Neuronal stem cell (in vitro differentiated cells): ENCODE results near the gene TPO.

Source experiments
- DNase-seq: peaks from one replicate; pipeline ENCODE4 v3.0.0-alpha.2; 2013; ENCODE audit warnings: low spot score
- H2AFZ ChIP-seq: one replicate; pipeline ENCODE4 v1.6.1; 2013; ENCODE audit warnings: mild to moderate bottlenecking, low read length, inconsistent platforms
- H2AK5ac ChIP-seq: 2 replicates; pipeline ENCODE4 v1.6.1; 2013; ENCODE audit warnings: low read depth, mild to moderate bottlenecking, inconsistent platforms, low read length, moderate library complexity, mixed read lengths
- H2BK120ac ChIP-seq: 2 replicates; pipeline ENCODE4 v1.6.1; 2013; ENCODE audit warnings: low read depth, mild to moderate bottlenecking, inconsistent platforms, low read length, moderate library complexity, mixed read lengths
- H2BK12ac ChIP-seq: one replicate; pipeline ENCODE4 v1.6.1; 2013; ENCODE audit warnings: low read length, inconsistent platforms
- H2BK15ac ChIP-seq: 2 replicates; pipeline ENCODE4 v1.6.1; 2013; ENCODE audit warnings: mild to moderate bottlenecking, low read length, inconsistent platforms, mixed read lengths
- H2BK5ac ChIP-seq: one replicate; pipeline ENCODE4 v1.6.1; 2013; ENCODE audit warnings: inconsistent platforms, mild to moderate bottlenecking, low read length, moderate library complexity
- H3K14ac ChIP-seq: one replicate; pipeline ENCODE4 v1.6.1; 2013; ENCODE audit warnings: low read length, inconsistent platforms
- H3K18ac ChIP-seq: 2 replicates; pipeline ENCODE4 v1.6.1; 2013; ENCODE audit warnings: low read length, inconsistent platforms
- H3K23ac ChIP-seq: 2 replicates; pipeline ENCODE4 v1.6.1; 2013; ENCODE audit warnings: low read depth, mild to moderate bottlenecking, mixed read lengths, low read length, inconsistent platforms; ENCODE audit not compliant: poor library complexity
- H3K27ac ChIP-seq: replicated peaks from 3 replicates; pipeline ENCODE4 v1.5.1; 2013; ENCODE audit warnings: low read length, inconsistent platforms
- H3K27me3 ChIP-seq, 3 experiments: 2 replicates each; pipeline ENCODE4 v1.6.1; 2013; ENCODE audit warnings: low read length in 3 of 3, mild to moderate bottlenecking in 2 of 3, inconsistent platforms in 1 of 3, low read depth in 1 of 3, mixed read lengths in 1 of 3, moderate library complexity in 1 of 3; ENCODE audit not compliant: control insufficient read depth in 3 of 3, insufficient read depth in 3 of 3
- H3K36me3 ChIP-seq, 2 donors: replicated peaks in 1 of 2; 2 replicates each; pipeline ENCODE4 v1.6.1; 2013; ENCODE audit warnings: low read length in 2 of 2; ENCODE audit not compliant: control insufficient read depth in 2 of 2, insufficient read depth in 2 of 2
- H3K4ac ChIP-seq: 2 replicates; pipeline ENCODE4 v1.6.1; 2013; ENCODE audit warnings: inconsistent platforms, mild to moderate bottlenecking, low read length, moderate library complexity
- H3K4me1 ChIP-seq, 2 donors: 1 replicate in 1 of 2; 2 replicates in 1 of 2; pipeline ENCODE4 v1.6.1; 2013; ENCODE audit warnings: low read length in 2 of 2, low read depth in 1 of 2; ENCODE audit not compliant: control insufficient read depth in 2 of 2, insufficient read depth in 1 of 2
- H3K4me2 ChIP-seq: one replicate; pipeline ENCODE4 v1.6.1; 2013; ENCODE audit warnings: mild to moderate bottlenecking, low read length, inconsistent platforms; ENCODE audit not compliant: insufficient read depth, poor library complexity, severe bottlenecking
- H3K4me3 ChIP-seq, 2 donors: 2 replicates each; pipeline ENCODE4 v1.5.1; 2013; ENCODE audit warnings: low read length in 2 of 2, mild to moderate bottlenecking in 2 of 2, inconsistent platforms in 1 of 2, moderate library complexity in 1 of 2
- H3K79me1 ChIP-seq: one replicate; pipeline ENCODE4 v1.6.1; 2013; ENCODE audit warnings: low read depth, mild to moderate bottlenecking, inconsistent platforms, low read length, moderate library complexity
- H3K9ac ChIP-seq: one replicate; pipeline ENCODE4 v1.6.1; 2013; ENCODE audit warnings: mild to moderate bottlenecking, low read depth, low read length, inconsistent platforms; ENCODE audit not compliant: poor library complexity
- H3K9me3 ChIP-seq, 2 donors: replicated peaks in 1 of 2; 2 replicates each; pipeline versions ENCODE3 to v1.6.1; 2013; ENCODE audit warnings: low read length in 2 of 2, mild to moderate bottlenecking in 2 of 2, inconsistent platforms in 1 of 2, low read depth in 1 of 2, mixed read lengths in 1 of 2, moderate library complexity in 1 of 2; ENCODE audit not compliant: control insufficient read depth in 2 of 2, insufficient read depth in 1 of 2
- H4K8ac ChIP-seq: one replicate; pipeline ENCODE4 v1.6.1; 2013; ENCODE audit warnings: low read depth, mild to moderate bottlenecking, inconsistent platforms, low read length, moderate library complexity
- H4K91ac ChIP-seq: one replicate; pipeline ENCODE4 v1.6.1; 2013; ENCODE audit warnings: low read length, low read depth, mild to moderate bottlenecking, inconsistent platforms; ENCODE audit not compliant: poor library complexity
- WGBS, 2 donors: extraction: QIAGEN DNeasy Blood & Tissue Kit; methylation state at CpG; one replicate each; pipeline ENCODE4 v1.1.7; 2013; ENCODE audit warnings: missing lambda C conversion rate in 2 of 2, mixed read lengths in 1 of 2; ENCODE audit not compliant: insufficient read length in 2 of 2, insufficient replicate concordance in 1 of 2; ENCODE audit errors: extremely low coverage in 2 of 2; 5-methylcytosine and 5-hydroxymethylcytosine counted together

The TPO gene

DNA sequence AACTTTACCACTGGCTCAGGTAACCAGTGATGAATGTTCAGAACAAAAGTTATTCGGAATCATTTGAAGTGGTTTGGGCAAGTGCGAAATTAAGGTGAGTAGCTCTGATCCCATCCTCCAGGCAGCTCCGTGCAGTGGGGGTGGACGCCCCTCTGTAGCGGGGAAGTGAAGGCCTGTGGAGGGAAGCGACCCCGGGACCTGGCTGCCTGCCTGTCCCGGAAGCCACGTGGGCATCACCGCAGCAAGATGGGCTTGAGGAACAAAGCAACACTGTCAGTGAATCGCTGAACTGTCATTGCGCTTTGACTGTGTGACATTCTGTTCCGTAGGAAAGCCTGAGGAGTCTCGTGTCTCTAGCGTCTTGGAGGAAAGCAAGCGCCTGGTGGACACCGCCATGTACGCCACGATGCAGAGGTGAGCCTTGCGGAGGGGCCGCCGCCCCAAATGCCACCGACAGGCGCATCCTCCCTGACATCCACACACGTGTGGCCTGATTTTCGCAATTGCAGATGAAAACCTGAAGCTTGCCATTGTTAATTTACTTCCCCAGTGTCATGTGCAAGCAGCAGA, 9.5 kb downstream of the TPO start:
- Histone ChIP-seq H2BK12ac (no peak overlapping the region), H3K14ac (peak overlapping the region; percentile 49), H3K79me1 (no peaks in the 10 kb centered on the region), H2AK5ac (no peak overlapping the region), H3K4me3 (no peak overlapping the region), H2BK120ac (no peak overlapping the region), H3K9me3 (no peaks in the 10 kb centered on the region), H2BK15ac (no peak overlapping the region), H3K18ac (peak overlapping the region; percentile 49), H3K27me3 (no peaks in the 10 kb centered on the region), H3K36me3 (no peaks in the 10 kb centered on the region), H3K27ac (no peak overlapping the region), H2AFZ (no peak overlapping the region), H3K4me2 (no peak overlapping the region), H2BK5ac (no peak overlapping the region), H3K4ac (no peak overlapping the region), H3K9ac (no peak overlapping the region), H4K91ac (no peak overlapping the region), H3K4me1 (peaks cover 0 to 2% of the 10 kb centered on the region in 2 donors), H4K8ac (no peak overlapping the region), H3K23ac (no peak overlapping the region)
- WGBS, 2 donors, result no CpG with 5 or more reads among the region's 26 CpGs
- DNase-seq, result no peak

DNA sequence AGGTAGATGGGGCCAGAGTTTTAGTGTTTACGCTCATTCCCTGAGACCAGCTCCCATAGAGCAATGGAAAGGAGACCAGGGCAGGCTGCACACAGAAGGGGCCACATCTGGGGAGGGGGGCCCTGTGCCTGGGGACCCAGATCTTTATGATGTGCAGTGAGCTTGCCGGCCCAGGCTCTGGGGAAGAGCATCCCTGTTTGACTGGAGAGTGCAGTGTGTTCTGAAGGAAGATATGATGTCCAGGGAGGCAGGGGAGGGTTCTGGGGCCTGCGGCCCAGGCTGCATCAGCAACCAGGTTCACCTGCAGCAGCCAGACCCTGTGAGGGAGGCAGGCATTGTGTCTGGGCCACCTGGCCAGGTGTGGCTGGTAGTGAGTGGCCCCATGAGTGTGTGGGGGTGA, 13.8 kb downstream of the TPO start:
- Histone ChIP-seq H3K79me1 (no peaks in the 10 kb centered on the region), H3K36me3 (no peaks in the 10 kb centered on the region), H3K23ac (no peak overlapping the region), H3K4me3 (peak overlapping the region in 1 of 2 donors; percentile 21), H2BK5ac (no peak overlapping the region), H3K4ac (no peak overlapping the region), H3K9ac (no peak overlapping the region), H2BK120ac (no peak overlapping the region), H3K4me1 (no peaks in the 10 kb centered on the region), H3K27ac (no peak overlapping the region), H3K14ac (no peak overlapping the region), H2AFZ (no peak overlapping the region), H2BK15ac (no peak overlapping the region), H3K9me3 (no peaks in the 10 kb centered on the region), H4K91ac (no peak overlapping the region), H4K8ac (no peak overlapping the region), H2BK12ac (no peak overlapping the region), H3K4me2 (no peak overlapping the region), H3K18ac (no peak overlapping the region), H3K27me3 (no peaks in the 10 kb centered on the region), H2AK5ac (no peak overlapping the region)
- no CpG with 5 or more reads among the region's 3 CpGs for WGBS, 2 donors
- no peak for DNase-seq

- no peak overlapping the region for H3K9ac ChIP-seq
- no peak overlapping the region for H2BK120ac ChIP-seq
- no peak overlapping the region for H3K4me2 ChIP-seq
- no peak for DNase-seq
- H3K36me3 ChIP-seq, result no peaks in the 10 kb centered on the region
- no peak overlapping the region for H3K18ac ChIP-seq
- H3K79me1 ChIP-seq, result no peaks in the 10 kb centered on the region
- no peak overlapping the region for H3K4ac ChIP-seq
- H3K9me3 ChIP-seq, result no peaks in the 10 kb centered on the region
- H4K91ac ChIP-seq, result no peak overlapping the region
- no peak overlapping the region for H2AK5ac ChIP-seq
- no peak overlapping the region for H3K27ac ChIP-seq
- WGBS, 2 donors, result no CpG with 5 or more reads among the region's 2 CpGs
- H3K23ac ChIP-seq, result no peak overlapping the region
- H2AFZ ChIP-seq, result no peak overlapping the region
- H2BK5ac ChIP-seq, result no peak overlapping the region
- no peak overlapping the region for H3K14ac ChIP-seq
- no peaks in the 10 kb centered on the region for H3K27me3 ChIP-seq
- H3K4me3 ChIP-seq, result no peak overlapping the region
- H4K8ac ChIP-seq, result no peak overlapping the region
- H2BK12ac ChIP-seq, result no peak overlapping the region
- H3K4me1 ChIP-seq, result no peaks in the 10 kb centered on the region
- no peak overlapping the region for H2BK15ac ChIP-seq
These were observed 16.6 kb downstream of the TPO start for GRCh38 chr2:1429895-1430294.

DNA sequence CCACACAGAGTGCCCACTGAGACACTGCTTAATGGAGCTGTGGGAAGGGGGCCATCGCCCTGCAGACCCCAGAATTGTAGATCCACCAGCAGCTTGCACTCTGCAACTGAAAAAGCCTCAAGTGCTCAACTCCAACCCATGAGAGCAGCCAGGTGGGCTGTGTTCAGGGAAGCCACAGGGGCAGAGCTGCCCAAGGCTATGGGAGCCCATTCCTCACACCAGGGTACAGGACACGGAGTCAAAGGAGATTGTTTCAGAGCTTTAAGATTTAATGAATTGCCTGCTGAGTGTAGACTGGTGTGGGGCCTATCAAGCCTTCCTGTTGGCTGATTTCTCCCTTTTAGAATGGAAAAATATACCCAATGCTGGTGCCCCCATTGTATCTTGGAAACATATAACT, 17.2 kb downstream of the TPO start:
- no peak overlapping the region for H2BK5ac ChIP-seq

More for the DNA sequence above, 17.2 kb downstream of the TPO start:
- H3K4me2 ChIP-seq, result no peak overlapping the region
- no peak overlapping the region for H2BK120ac ChIP-seq
- no peak overlapping the region for H4K8ac ChIP-seq
- H3K27ac ChIP-seq, result no peak overlapping the region
- H2BK12ac ChIP-seq, result no peak overlapping the region
- H3K4ac ChIP-seq, result no peak overlapping the region
- H3K14ac ChIP-seq, result no peak overlapping the region
- no peaks in the 10 kb centered on the region for H3K4me1 ChIP-seq
- H3K9ac ChIP-seq, result no peak overlapping the region
- no peaks in the 10 kb centered on the region for H3K36me3 ChIP-seq
- H3K27me3 ChIP-seq, result no peaks in the 10 kb centered on the region
- no peak overlapping the region for H2BK15ac ChIP-seq
- no CpG with 5 or more reads among the region's 2 CpGs for WGBS, 2 donors
- H2AFZ ChIP-seq, result no peak overlapping the region
- H3K4me3 ChIP-seq, result no peak overlapping the region
- no peak overlapping the region for H2AK5ac ChIP-seq
- no peak for DNase-seq
- H3K9me3 ChIP-seq, result no peaks in the 10 kb centered on the region
- no peak overlapping the region for H4K91ac ChIP-seq
- H3K23ac ChIP-seq, result no peak overlapping the region
- no peaks in the 10 kb centered on the region for H3K79me1 ChIP-seq
- no peak overlapping the region for H3K18ac ChIP-seq
